GM18951 (cell line): ENCODE data around the gene DCP2.
"Not testable (repeated sequence)": the region's sequence is repeated elsewhere in the genome, so short reads cannot be mapped to it uniquely, and the experiment has no call there.

ENCODE experiments used
- POLR2A ChIP-seq: IDR thresholded peaks from 4 replicates; pipeline ENCODE4 v1.6.1; 2011; ENCODE audit warnings: mild to moderate bottlenecking; ENCODE audit not compliant: insufficient read length, insufficient read depth; ENCODE audit errors: extremely low read depth
- in situ Hi-C: fragments of 300-500 bp; cut with MboI; formaldehyde crosslinking; loops from one replicate; pipeline ENCODE4 v1.12.0; 2022; ENCODE audit warnings: low sequenced_read_pairs, mixed read lengths, inconsistent platforms; ENCODE audit not compliant: unreplicated experiment

DCP2 gene

GRCh38 chr5:112958093-112959088 is 18.2 kb upstream of the DCP2 start:
- TF ChIP-seq POLR2A: no peak
- in situ Hi-C loops: no loop called here

GRCh38 chr5:112959872-112960271 is 16.7 kb upstream of the DCP2 start:
- in situ Hi-C loops: not testable (repeated sequence)

- in situ Hi-C loops: no loop called here
Observed at GRCh38 chr5:112960315-112960714, 16.3 kb upstream of the DCP2 start.

GRCh38 chr5:112960863-112961504 is 15.6 kb upstream of the DCP2 start:
- no peak for TF ChIP-seq POLR2A
- in situ Hi-C loops: no loop called here

More at GRCh38 chr5:112960315-112960714, 16.3 kb upstream of the DCP2 start:
- no peak for TF ChIP-seq POLR2A

GRCh38 chr5:112963374-112963733 is 13.2 kb upstream of the DCP2 start:
- in situ Hi-C loops: not testable (repeated sequence)

- in situ Hi-C loops: no loop called here
- no peak for TF ChIP-seq POLR2A
Observed at GRCh38 chr5:112965733-112966306, 10.8 kb upstream of the DCP2 start.

GRCh38 chr5:112967520-112968083 is 9.0 kb upstream of the DCP2 start:
- in situ Hi-C loops: no loop called here
- no peak for TF ChIP-seq POLR2A

GRCh38 chr5:112968411-112969106 is 8.0 kb upstream of the DCP2 start:
- in situ Hi-C loops: no loop called here
- no peak for TF ChIP-seq POLR2A

- no peak for TF ChIP-seq POLR2A
- in situ Hi-C loops: no loop called here
Observed at GRCh38 chr5:112971276-112971675, 5.3 kb upstream of the DCP2 start.

- no peak for TF ChIP-seq POLR2A
- in situ Hi-C loops: no loop called here
Observed at GRCh38 chr5:112973036-112973435, 3.6 kb upstream of the DCP2 start.

GRCh38 chr5:112973904-112974303 is 2.7 kb upstream of the DCP2 start:
- no peak for TF ChIP-seq POLR2A
- in situ Hi-C loops: no loop called here

- no peak for TF ChIP-seq POLR2A
- in situ Hi-C loops: no loop called here
Observed at GRCh38 chr5:112974901-112975300, 1.7 kb upstream of the DCP2 start.
